HG02678 (cell line): ENCODE data around the gene IL19.
"Not testable (repeated sequence)": the region's sequence is repeated elsewhere in the genome, so short reads cannot be mapped to it uniquely, and the experiment has no call there.

Source experiments
- ATAC-seq: cut with Tn5 transposase; IDR thresholded peaks from one replicate; pipeline ENCODE4 v1.9.1; 2021; ENCODE audit warnings: mild to moderate bottlenecking, moderate library complexity; ENCODE audit not compliant: unreplicated experiment

The IL19 gene

DNA sequence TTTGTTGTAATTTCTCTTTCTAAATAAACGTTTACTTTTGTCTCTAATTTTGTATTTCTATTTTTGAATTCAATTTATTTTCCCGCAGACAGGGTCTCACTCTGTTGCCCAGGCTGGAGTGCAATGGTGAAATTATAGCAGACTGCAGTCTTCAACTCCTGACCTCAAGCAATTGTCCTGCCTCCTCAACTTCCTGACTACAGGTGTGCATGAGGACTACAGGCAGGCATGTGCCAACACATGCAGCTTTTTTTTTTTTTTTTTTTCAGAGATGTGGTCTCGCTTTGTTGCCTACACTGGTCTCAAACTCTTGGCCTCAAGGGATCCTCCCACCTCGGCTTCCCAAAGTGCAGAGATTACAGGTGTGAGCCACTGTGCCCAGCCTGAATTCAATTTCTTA lies 58.2 kb downstream of the IL19 start:
- ATAC-seq, result no peak

DNA sequence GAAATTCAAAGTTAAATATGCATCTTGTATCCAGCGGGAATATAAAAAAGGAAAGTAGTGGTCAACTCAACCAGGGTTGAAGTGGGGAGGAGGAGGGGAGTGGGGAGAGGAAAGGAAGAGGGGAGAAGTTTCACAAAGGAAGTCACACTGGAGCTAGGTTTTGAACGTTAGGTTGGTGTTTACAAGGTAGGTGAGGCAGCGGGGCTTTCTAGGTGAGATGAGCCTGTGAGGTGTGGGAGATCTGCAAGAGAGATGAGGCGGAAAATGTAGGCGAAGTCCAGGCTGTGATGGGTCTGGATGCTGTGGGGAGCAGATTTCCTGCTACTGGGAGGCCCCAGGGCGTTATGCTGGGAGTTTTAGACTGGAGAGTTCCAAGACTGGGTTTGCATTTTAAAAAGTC lies 58.7 kb downstream of the IL19 start:
- ATAC-seq, result no peak

DNA sequence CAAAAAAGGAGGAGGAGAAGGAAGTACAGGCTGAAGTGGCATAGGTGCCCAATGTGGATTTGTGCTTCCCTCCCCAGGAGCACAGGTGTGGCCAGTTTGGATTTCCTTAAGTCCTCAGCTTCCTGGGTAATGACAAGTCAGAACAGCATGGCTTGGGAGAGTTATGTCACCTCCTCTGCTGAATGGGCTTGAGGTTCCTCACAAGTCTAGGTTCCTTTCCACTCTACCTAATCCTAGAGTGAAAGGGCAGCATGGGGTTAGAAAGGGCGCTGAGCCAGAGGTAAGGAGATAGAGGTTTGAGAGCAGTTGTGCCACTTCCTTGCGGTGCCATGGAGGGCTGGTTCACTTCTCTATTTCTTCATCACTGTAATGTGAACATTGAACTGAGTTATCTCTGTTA lies 59.3 kb downstream of the IL19 start:
- ATAC-seq, result no peak

DNA sequence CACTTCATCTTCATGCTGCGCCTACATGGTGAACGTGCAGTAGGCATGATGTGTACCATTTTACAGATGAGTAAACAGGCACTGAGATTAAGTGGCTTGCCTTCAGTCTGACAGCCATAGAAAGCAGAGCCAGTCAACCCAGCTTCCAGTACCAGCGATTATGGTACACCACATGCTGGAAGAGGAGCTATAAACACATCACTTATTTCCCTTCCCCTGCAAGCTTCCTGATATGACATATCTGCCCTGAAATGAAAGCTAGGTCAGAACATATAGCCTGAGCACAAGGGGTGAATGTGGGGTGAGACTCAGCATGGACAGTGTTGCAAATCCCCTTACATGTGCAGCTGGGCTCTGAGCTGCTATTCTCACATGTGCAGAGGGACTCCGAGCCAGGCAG lies 61.1 kb downstream of the IL19 start:
- ATAC-seq, result no peak

DNA sequence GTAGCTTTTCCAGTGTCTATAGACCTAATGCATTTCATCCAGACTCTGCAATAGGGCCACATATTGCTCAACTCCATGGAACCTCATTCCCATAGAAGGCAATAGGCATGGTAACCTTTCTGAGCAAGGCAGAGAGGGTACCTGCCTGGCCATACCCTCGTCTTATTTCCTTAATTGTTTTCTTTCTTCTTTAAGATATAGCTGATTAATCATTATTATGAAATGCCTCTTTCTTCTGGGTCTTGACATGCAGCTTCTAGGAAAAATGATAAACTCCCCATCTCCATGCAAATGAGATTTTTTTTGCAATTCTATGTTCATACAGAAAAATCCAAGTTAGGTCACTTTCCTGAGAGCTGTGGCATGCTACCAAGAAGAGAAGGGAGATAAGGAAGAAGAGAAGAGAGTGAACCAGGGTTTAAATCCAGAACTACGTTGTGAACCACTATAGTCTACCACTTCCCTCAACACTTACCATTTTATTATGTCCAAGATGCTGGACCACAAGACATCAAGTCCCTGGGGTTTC lies 61.8 kb downstream of the IL19 start:
- ATAC-seq, result no peak

DNA sequence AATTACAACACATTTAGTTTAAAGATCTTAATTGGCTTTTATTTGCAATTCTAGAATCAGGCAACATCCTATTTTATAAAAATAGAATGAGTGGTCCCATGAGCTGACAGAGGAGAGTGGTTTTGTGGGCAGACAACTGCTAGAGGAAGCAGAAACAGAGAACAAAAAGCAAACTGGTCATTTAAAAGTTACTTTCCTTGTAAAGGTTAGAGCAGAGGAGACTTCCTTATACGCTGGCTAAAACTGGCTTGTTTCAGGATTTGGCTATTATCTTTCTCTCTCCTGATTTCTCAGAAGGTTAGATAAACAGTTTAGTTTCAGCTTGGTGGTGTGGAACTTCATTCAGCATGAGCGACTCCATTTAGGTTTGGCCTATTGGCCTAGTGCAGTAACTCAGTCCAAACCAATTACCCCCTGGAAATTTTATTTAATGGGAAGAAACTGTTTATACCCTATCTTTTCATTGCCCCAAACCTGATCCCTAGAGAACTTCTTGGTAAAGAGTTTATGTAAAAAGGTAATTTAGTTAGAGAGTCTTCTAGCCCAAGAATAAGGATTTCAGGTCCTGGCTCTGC lies 62.6 kb downstream of the IL19 start:
- no peak for ATAC-seq

DNA sequence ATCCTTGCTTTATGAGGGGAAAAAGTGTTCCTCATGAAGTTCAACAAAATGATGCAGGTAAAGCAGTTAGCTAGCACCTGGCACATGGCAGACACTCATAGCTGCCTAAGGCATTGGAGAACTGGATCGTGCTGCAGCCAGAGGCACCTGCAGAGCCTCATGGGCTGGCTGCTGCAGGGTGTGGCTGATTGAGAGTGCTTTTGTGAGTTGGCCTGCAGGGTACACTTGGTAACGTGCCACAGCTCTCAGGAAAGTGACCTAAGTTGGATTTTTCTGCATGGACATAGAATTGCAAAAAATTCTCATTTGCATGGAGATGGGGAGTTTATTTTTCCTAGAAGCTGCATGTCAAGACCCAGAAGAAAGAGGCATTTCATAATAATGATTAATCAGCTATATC lies 63.2 kb downstream of the IL19 start:
- no peak for ATAC-seq

DNA sequence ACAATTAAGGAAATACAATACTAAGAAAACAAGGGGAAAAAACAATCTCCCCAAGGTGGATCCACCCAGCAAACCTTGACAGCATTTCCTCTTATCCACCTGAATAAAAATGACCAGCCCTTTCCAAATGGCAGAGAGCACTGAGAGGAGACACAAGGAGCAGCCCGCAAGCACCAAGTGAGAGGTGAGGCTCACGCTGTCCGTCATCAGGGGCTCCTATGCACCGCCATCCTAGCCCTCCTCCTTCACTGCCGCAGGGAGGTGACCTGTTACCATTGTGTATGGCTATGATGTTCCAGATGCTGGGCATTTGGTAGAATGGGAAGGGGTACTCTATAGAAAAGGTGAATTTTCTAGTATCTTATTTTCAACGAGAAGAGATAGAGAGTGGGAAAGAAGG lies 63.6 kb downstream of the IL19 start:
- ATAC-seq, result no peak

DNA sequence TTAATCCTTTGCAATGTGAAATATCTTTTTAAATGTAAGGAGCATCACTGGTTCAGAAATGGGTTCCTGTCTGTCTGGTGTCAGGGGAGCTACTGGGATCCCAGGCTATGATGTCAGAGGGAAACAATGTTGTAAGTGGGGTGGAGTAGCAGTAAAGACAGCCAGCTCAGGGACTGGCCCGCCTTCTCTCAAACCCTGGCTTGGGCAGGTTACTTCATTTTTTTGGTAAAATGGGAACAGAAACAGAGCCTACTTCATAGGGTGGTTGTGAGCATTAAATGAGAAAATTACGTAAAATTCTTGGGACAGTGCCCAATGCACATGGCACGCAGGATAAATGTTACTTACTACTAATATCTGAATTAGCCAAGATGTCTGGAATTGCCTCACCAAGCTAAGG lies 64.1 kb downstream of the IL19 start:
- ATAC-seq, result no peak

DNA sequence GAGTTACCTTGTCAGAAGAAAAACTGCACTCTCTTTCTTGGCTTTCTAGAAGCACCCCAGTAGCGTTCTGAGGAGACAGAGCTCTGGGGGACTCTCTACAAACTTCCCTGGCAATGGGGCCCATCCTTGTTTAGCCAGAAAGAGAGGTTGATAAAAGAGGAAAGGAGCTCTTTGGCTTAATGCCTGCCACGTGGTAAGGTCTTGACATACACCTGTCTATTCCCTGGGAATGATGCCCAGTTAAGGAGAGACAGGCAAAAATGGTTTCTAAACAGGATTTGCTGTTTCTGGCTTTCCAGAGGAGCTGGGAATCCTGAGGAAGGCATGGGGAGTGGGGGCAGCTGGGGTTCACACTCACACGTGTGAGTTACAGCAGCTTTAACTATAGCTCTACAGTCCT lies 64.6 kb downstream of the IL19 start:
- ATAC-seq, result no peak

DNA sequence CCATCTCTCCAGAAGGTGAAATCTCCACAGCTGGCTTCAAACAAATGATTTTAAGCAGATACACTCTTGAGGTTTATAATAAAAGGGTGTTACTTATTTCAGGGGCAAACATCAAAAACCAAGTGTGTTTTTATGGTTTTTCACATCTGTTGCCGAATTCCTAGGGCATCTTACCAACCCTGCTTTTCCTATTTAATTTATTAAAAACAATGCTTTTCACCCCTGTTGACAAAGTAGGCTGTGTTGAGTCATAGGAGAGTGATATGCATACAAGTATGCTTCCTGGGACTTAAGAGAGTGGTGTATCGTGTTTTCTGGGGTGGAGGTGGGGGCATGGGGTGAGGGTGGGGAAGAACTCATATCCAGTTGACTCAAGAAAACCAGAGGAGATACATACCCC lies 65.5 kb downstream of the IL19 start:
- no peak for ATAC-seq

DNA sequence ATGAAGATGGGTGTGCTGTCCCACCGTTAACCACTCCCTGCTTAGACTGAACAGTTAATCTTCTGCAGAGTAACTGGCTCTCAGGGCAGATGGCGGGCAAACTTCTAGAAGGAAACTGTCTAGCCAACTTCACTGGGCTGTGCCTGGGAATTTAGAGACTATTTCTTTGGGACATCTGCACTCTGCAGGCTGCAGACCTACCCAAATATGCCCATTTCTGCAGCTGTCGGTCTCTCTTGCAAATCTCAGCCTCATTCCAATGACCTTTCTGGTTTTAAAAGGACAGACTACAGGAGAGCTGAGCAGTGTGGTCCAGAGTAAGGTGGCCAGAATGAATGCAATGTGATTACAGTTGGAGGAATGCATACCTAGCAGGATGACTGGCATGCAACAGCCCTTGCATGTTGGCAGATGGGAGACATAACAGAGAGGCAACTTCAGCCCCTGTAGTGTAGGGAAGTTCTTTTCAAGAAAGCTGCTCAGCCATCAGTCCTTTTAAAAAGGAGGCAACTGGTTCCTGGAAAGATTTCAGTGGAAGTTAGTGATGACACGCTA lies 68.5 kb downstream of the IL19 start:
- ATAC-seq, result no peak

DNA sequence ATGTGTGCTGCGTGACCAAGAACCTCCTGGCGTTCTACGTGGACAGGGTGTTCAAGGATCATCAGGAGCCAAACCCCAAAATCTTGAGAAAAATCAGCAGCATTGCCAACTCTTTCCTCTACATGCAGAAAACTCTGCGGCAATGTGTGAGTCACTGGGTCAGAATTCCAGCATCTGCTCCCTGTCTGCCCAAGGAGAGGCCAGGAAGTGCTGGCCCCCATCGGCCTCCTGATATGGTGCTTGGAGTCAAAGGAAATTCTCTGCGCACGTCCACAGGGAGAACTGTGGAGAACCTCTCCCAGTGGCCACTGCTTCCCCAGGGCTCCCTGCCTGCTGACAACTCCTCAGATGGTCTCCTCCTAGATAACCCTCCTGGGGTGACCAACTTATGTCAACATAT lies 69.3 kb downstream of the IL19 start:
- ATAC-seq, result no peak

DNA sequence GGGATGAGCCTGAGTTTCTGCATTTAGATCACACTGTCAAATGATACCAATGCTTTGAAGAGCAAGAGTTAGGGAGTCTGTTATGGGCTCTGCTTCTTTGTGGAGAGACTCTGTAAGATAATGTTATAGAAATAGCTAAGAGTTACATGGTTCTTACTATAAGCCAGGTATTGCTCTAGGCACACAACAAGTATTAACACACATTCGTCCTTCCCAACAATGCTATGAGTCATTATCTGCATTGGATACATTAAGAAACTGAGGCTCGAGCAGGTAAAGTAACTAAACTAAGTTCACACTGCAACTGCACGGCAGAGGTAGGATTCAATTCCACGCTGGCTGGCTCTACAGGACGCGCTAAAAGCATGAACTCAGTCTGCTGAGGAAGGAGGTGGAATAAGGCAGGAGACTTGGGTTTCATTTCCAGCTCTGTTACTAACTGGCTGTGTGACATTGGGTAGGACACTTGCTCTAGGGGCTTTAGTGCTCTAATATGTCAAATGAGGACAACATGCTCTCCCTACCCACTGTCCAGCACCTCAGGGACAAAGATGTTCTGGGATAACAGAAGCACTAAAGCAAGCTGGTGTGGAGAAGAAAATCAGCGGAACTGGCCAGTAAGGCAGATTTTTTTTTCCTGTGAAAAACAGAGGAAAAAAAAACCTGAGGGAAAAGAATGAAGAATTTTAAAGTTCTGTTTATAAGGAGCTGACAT lies 71.2 kb downstream of the IL19 start:
- no peak for ATAC-seq

DNA sequence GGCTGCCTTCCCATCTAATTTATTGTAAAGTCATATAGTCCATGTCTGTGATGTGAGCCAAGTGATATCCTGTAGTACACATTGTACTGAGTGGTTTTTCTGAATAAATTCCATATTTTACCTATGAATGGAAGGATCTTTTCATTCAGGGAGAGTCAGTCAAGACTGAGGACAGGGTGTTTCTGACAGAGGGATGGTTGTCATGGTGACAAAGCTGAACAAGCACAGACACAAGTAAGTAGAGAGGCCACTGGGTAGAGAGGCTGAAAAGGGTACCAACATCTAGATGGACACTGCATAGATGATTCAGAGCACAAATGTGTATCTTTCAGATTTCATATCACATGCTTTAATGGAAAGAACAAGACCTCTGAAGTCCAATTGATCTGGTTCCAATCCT lies 72.3 kb downstream of the IL19 start:
- ATAC-seq, result no peak

DNA sequence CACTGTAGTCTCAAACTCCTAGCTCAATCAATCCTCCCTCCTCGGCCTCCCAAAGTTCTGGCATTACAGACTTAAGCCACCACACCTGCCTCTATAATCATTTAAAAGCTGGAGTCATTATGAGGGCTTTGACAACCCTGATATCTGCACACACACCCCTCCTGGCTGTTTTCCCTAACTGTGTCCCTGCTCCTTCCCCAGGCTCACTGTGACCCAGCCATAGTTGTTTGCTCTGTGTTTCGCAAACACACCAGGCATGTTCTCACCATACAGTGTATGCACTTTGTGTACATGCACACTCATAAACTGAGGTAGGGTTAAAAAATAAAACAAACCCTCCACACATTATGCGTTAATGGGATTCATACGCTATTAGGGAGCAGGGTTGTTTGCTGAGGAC lies 73.1 kb downstream of the IL19 start:
- ATAC-seq, result no peak

DNA sequence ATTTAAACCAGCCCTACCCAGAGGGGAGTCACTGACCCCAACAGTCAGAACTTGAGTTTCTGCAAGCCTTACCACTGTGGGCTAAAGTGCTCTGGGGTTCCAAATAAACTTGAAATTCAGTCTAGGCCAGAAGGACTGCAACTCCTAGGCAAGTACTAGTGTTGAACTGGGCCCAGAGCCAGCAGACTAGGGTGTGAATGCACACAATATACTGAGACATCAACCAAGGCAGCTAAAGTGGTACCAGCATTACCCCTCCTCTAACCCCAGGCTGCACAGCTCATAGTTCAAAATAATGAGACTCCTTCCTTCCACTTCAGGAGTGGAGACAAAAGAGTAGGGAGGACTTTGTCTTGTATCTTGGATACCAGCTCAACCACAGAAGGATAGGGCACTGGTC lies 75.9 kb downstream of the IL19 start:
- no peak for ATAC-seq

DNA sequence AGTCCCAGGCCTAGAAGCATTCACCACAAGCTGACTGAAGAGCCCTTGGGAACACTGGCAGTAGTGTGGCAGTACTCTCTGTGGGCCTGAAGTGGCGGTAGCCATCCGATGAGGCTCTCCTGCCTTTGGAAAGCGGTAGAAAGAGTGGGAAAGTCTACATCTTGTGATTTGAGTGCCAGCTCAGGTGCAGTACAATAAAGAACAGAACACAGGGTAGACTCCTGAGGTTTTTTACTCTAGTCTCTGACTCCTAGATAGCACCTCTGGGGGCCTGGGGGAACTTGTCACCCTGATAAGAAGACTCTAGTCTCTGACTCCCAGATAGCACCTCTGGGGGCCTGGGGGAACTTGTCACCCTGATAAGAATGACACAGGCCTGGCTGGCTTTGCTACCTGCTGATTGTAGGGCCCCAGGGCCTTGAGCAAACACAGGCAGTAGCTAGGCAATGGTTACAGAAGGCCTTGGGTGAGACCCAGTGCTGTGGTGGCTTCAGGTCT lies 76.8 kb downstream of the IL19 start:
- ATAC-seq, result no peak

DNA sequence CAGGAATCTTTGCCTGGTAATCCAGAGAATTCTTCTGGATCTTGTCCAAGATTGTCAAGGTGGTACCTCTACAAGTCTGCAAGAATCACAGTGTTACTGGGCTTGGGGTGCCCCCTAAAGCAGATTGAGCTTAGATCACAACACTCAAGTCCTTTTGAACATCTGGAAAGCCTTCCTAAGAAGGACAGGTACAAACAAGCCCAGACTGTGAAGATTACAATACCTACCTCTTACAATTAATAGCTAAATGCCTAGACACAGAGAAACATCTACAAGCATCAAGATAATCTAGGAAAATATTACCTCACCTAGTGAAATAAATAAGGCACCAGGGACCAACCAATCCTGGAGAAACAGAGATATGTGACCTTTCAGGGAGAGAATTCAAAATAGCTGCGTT lies 77.4 kb downstream of the IL19 start:
- no peak for ATAC-seq

DNA sequence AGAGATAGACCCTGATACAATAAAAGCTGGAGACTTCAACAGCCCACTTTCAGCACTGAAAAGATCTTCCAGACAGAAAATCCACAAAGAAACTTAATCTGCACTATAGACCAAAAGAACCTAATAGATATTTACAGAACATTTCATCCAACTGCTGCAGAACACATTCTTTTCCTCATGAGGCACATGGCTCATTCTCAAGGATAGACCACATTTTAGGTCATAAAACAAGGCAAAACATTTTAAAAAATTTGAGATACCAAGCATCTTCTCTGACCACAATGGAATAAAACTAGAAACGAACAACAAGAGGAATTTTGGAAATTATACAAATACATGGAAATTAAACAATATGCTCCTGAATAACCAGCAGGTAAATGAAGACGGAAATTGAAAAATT lies 79.8 kb downstream of the IL19 start:
- ATAC-seq, result no peak

DNA sequence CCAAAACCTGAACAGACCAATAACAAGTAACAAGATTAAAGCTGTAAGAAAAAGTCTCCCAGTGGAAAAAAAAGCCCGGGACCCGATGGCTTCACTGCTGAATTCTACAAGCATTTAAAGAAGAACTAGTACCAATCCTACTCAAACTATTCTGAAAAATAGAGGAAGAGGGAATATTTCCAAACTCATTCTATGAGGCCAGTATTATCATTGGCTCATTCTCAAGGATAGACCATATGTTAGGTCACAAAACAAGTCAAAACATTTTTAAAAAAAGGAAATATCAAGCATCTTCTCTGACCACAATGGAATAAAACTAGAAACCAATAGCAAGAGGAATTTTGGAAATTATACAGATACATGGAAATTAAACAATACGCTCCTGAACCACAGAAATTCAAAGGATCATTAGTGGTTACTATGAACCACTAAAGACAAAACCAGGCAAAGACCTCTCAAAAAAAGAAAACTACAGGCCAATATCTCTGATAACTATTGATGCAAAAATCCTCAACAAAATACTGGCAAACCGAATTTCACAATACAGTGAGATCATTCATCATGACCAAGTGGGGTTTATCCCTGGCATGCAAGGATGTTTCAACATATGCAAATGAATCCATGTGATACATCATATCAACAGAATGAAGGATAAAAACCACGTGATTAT lies 80.9 kb downstream of the IL19 start:
- no peak for ATAC-seq

DNA sequence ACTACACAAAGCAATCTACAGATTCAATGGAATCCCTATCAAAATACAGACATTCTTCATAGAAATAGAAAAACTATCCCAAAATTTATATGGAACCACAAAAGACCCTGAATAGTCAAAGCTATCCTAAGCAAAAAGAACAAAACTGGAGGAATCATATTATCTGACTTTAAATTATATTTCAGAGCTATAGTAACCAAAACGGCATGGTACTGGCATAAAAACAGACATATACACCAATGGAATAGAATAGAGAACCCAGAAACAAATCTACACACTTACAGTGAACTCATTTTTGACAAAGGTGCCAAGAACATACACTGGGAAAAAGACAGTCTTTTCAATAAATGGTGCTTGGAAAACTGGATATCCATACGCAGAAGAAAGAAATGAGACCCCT lies 82.1 kb downstream of the IL19 start:
- not testable (repeated sequence) for ATAC-seq
